Dermis blood vessel endothelial cell (primary cell): ENCODE results near the gene MBIP. TPM values are rescaled to one million over a fixed set of nuclear protein-coding genes. Genes with fewer than 3 reads are reported as not detected.

ENCODE experiments used
- DNase-seq: peaks from one replicate; pipeline ENCODE4 v3.0.0; 2010
- total RNA-seq: library from RNA; depleted of rRNA; stranded (reverse); fragments of >200 nt; gene quantifications from 2 replicates; pipeline ENCODE4 v1.2.3, GENCODE V29; 2014

MBIP gene
- total RNA-seq, 1 donor from 2014 or later, result 5.8 TPM

GRCh38 chr14:36260970-36261640, 59.3 kb downstream of the MBIP start:
- DNase-seq, result no peak

GRCh38 chr14:36258241-36258640, 62.2 kb downstream of the MBIP start:
- no peak for DNase-seq

- no peak for DNase-seq
Observed at GRCh38 chr14:36256126-36256801, 64.2 kb downstream of the MBIP start.

- DNase-seq, result no peak
Observed at GRCh38 chr14:36254020-36254624, 66.3 kb downstream of the MBIP start.

Other genes starting within 250 kb of the MBIP start
- gene PTCSC3, start 143.9 kb downstream of the MBIP start, total RNA-seq, result not detected in 2 replicates
- not detected in 2 replicates for gene NKX2-1, start 199.6 kb upstream of the MBIP start, total RNA-seq